Stimulated activated CD4-positive, alpha-beta T cell treated with anti-CD3 and anti-CD28 coated beads, Interleukin-1b, Interleukin-23, amount 100 ng/mL, for 4 hours (primary cell): ENCODE measurements around the gene DIS3L2.

Experiments used
- DNase-seq, 2 donors: peaks; one replicate each; pipeline ENCODE4 v3.0.0-alpha.2; 2020; ENCODE audit warnings: low read depth in 2 of 2

Gene DIS3L2

GRCh38 chr2:232053777-232054176 lies 92.3 kb downstream of the DIS3L2 start:
- DNase-seq, result no peak

- no peak for DNase-seq
Measured at GRCh38 chr2:232058063-232058877, 96.8 kb downstream of the DIS3L2 start.

- DNase-seq, result no peak
Measured at GRCh38 chr2:232058931-232059330, 97.4 kb downstream of the DIS3L2 start.

- no peak for DNase-seq
Measured at GRCh38 chr2:232061265-232061664, 99.8 kb downstream of the DIS3L2 start.

- DNase-seq, result no peak
Measured at GRCh38 chr2:232073026-232073425, 111.5 kb downstream of the DIS3L2 start.

GRCh38 chr2:232073699-232074098 lies 112.2 kb downstream of the DIS3L2 start:
- DNase-seq, result no peak

GRCh38 chr2:232075080-232075479 lies 113.6 kb downstream of the DIS3L2 start:
- no peak for DNase-seq

GRCh38 chr2:232075859-232076258 lies 114.3 kb downstream of the DIS3L2 start:
- no peak for DNase-seq

GRCh38 chr2:232076272-232076671 lies 114.8 kb downstream of the DIS3L2 start:
- no peak for DNase-seq

- DNase-seq, result no peak
Measured at GRCh38 chr2:232076736-232077135, 115.2 kb downstream of the DIS3L2 start.

- no peak for DNase-seq
Measured at GRCh38 chr2:232085164-232085563, 123.7 kb downstream of the DIS3L2 start.

GRCh38 chr2:232085826-232086425 lies 124.4 kb downstream of the DIS3L2 start:
- DNase-seq, result no peak

GRCh38 chr2:232088771-232089170 lies 127.3 kb downstream of the DIS3L2 start:
- DNase-seq, result no peak

GRCh38 chr2:232094201-232094600 lies 132.7 kb downstream of the DIS3L2 start:
- DNase-seq, result no peak

GRCh38 chr2:232094883-232095282 lies 133.4 kb downstream of the DIS3L2 start:
- DNase-seq, result no peak

- DNase-seq, result no peak
Measured at GRCh38 chr2:232097260-232097659, 135.7 kb downstream of the DIS3L2 start.

- no peak for DNase-seq
Measured at GRCh38 chr2:232097758-232098157, 136.2 kb downstream of the DIS3L2 start.

- no peak for DNase-seq
Measured at GRCh38 chr2:232102380-232102779, 140.9 kb downstream of the DIS3L2 start.

- no peak for DNase-seq
Measured at GRCh38 chr2:232103140-232103737, 141.7 kb downstream of the DIS3L2 start.

GRCh38 chr2:232104076-232104646 lies 142.6 kb downstream of the DIS3L2 start:
- no peak for DNase-seq

- DNase-seq, result no peak
Measured at GRCh38 chr2:232111551-232111950, 150.0 kb downstream of the DIS3L2 start.

- DNase-seq, result no peak
Measured at GRCh38 chr2:232113821-232114220, 152.3 kb downstream of the DIS3L2 start.
